Uterus (tissue), 4 donors: ENCODE measurements around the gene BOK. TPM values are rescaled to one million over a fixed set of nuclear protein-coding genes. Genes with fewer than 3 reads are reported as not detected.

Source experiments
- DNase-seq, 2 donors: peaks; one replicate each; pipeline ENCODE4 v3.0.0-alpha.2; 2019 to 2020
- H3K27ac ChIP-seq, 2 donors: fragments of 200-600 bp; sonication (generic); 1 replicate in 1 of 2; 2 replicates in 1 of 2; pipeline ENCODE4 v1.5.1; 2016 to 2018
- H3K27me3 ChIP-seq, 2 donors: fragments of 200-600 bp; sonication (generic); one replicate each; pipeline ENCODE4 v1.5.1; 2018 to 2019; ENCODE audit warnings: control low read depth in 1 of 2
- H3K36me3 ChIP-seq, 2 donors: fragments of 200-600 bp; sonication (generic); one replicate each; pipeline ENCODE4 v1.5.1; 2019; ENCODE audit warnings: control low read depth in 1 of 2
- H3K4me1 ChIP-seq, 2 donors: fragments of 200-600 bp; sonication (generic); one replicate each; pipeline ENCODE4 v1.5.1; 2018 to 2019; ENCODE audit warnings: control low read depth in 1 of 2
- H3K4me3 ChIP-seq, 2 donors: fragments of 200-600 bp; sonication (generic); 1 replicate in 1 of 2; 2 replicates in 1 of 2; pipeline ENCODE4 v1.5.1; 2018 to 2019; ENCODE audit warnings: mild to moderate bottlenecking in 1 of 2
- H3K9me3 ChIP-seq, 2 donors: fragments of 200-600 bp; sonication (generic); one replicate each; pipeline ENCODE4 v1.5.1; 2019; ENCODE audit warnings: control low read depth in 1 of 2
- CTCF ChIP-seq, 4 experiments: fragments of 200-600 bp in 2 of 4; fragments of 450-650 bp in 2 of 4; sonication (generic) in 2 of 4; IDR thresholded peaks; one replicate each; pipeline ENCODE4 v1.5.1; 2016 to 2019; ENCODE audit warnings: antibody characterized with exemption in 4 of 4, mild to moderate bottlenecking in 2 of 4, moderate library complexity in 1 of 4
- POLR2A ChIP-seq, 2 donors: fragments of 450-650 bp; IDR thresholded peaks; one replicate each; pipeline ENCODE4 v1.6.1; 2016; ENCODE audit warnings: antibody characterized with exemption in 2 of 2, mild to moderate bottlenecking in 1 of 2, moderate library complexity in 1 of 2
- intact Hi-C: fragments of 100-400 bp; cut with DNase I; formaldehyde crosslinking; loops from one replicate; pipeline ENCODE4 v1.15.1; 2023; ENCODE audit warnings: low total_unique reads
- small RNA-seq: library from RNA; depleted of rRNA; stranded (forward); fragments of <200 nt; gene quantifications from one replicate; pipeline ENCODE3, GENCODE V24; 2016
- total RNA-seq, 4 donors: library from RNA; depleted of rRNA in 3 of 4; stranded (reverse); fragments of >200 nt in 3 of 4; gene quantifications; one replicate each; pipeline versions ENCODE4 v1.1.0 to v1.2.4, GENCODE V29; 2014 to 2023
- donor health status: DM: yes; HTN: yes; CAD: no.

Gene BOK
- total RNA-seq, 4 donors from 2014 or later: 22.9 to 31.2 (median 26.4) TPM

- Histone ChIP-seq H3K4me3 (no peak overlapping the region), H3K36me3 (no peaks in the 10 kb centered on the region), H3K4me1 (no peaks in the 10 kb centered on the region), H3K27me3 (no peaks in the 10 kb centered on the region), H3K27ac (no peak overlapping the region), H3K9me3 (no peaks in the 10 kb centered on the region)
- no peak for DNase-seq
- TF ChIP-seq CTCF (IDR thresholded peaks at IDR 0.05) (no peak), POLR2A (IDR thresholded peaks at IDR 0.05) (no peak)
- intact Hi-C loops: no loop called here
These were observed 61.3 kb downstream of the BOK start for GRCh38 chr2:241619597-241620418.

GRCh38 chr2:241620419-241620769 is 61.8 kb downstream of the BOK start:
- no peaks in the 10 kb centered on the region for H3K36me3 ChIP-seq
- H3K27ac ChIP-seq: no peak overlapping the region
- H3K4me1 ChIP-seq: no peaks in the 10 kb centered on the region
- intact Hi-C loops: no loop called here
- H3K27me3 ChIP-seq: no peaks in the 10 kb centered on the region
- TF ChIP-seq CTCF (IDR thresholded peaks at IDR 0.05) (no peak), POLR2A (IDR thresholded peaks at IDR 0.05) (no peak)
- no peak overlapping the region for H3K4me3 ChIP-seq
- no peak for DNase-seq
- no peaks in the 10 kb centered on the region for H3K9me3 ChIP-seq

Small RNA genes lying within 50 kb of the gene (small RNA-seq; reads per million reads assigned to genes)
- gene RNA5SP122: not detected

Other genes with a start within 250 kb of the BOK start
- 1,000 to 10,000 TPM in 1 of 4 donors, 100 to 1,000 TPM in 3; 226 to 1,465 (median 466) TPM for gene HDLBP, start 243.1 kb upstream of the BOK start, total RNA-seq
- 100 to 1,000 TPM; 135 to 631 (median 268) TPM for gene SEPTIN2, start 242.8 kb upstream of the BOK start, total RNA-seq
- gene FARP2, start 202.5 kb upstream of the BOK start, total RNA-seq: 10 to 100 TPM; 20.0 to 92.0 (median 40.6) TPM
- gene STK25, start 50.2 kb upstream of the BOK start, total RNA-seq: 100 to 1,000 TPM in 3 of 4 donors, 10 to 100 TPM in 1; 77.6 to 191 (median 165) TPM
- gene THAP4, start 78.4 kb downstream of the BOK start, total RNA-seq: 10 to 100 TPM; 21.2 to 42.7 (median 28.9) TPM
- gene ATG4B, start 78.9 kb downstream of the BOK start, total RNA-seq: 10 to 100 TPM; 14.4 to 99.8 (median 56.7) TPM
- 10 to 100 TPM in 1 of 4 donors, 1 to 10 TPM in 2, under 1 TPM in 1; 0.59 to 17.8 (median 8.4) TPM for gene DTYMK, start 128.1 kb downstream of the BOK start, total RNA-seq
- 10 to 100 TPM in 3 of 4 donors, 1 to 10 TPM in 1; 6.8 to 50.0 (median 27.9) TPM for gene ING5, start 143.3 kb downstream of the BOK start, total RNA-seq
- gene D2HGDH, start 175.9 kb downstream of the BOK start, total RNA-seq: 10 to 100 TPM in 2 of 4 donors, 1 to 10 TPM in 2; 5.3 to 54.4 (median 13.7) TPM
- gene GAL3ST2, start 218.1 kb downstream of the BOK start, total RNA-seq: under 1 TPM in 2 of 4 donors, not detected in 2; 0.21 to 0.29 TPM